SK-N-SH (cell line): ENCODE data around the gene TTC3. TPM values are rescaled to one million over a fixed set of nuclear protein-coding genes. Genes with fewer than 3 reads are reported as not detected.

Experiments used
- CTCF ChIA-PET: fragments of 300-600, 350-600 bp; formaldehyde crosslinking; extraction: SDS; loops from one replicate; lab custom pipeline; 2021; lab: Yijun Ruan, JAX
- POLR2A ChIA-PET: fragments of 350-600 bp; sonication (Branson Sonifier 250); formaldehyde crosslinking; extraction: SDS; loops from one replicate; lab custom pipeline; 2020; ENCODE audit warnings: antibody characterized with exemption, inconsistent platforms; lab: Yijun Ruan, JAX
- DNase-seq: peaks from one replicate; pipeline ENCODE4 v3.0.0; 2012
- H2AFZ ChIP-seq: fragments of 200-600 bp; sonication (generic); 2 replicates; pipeline ENCODE4 v1.8.1; 2016; ENCODE audit warnings: antibody characterized with exemption, mild to moderate bottlenecking, low read depth
- H3F3A ChIP-seq: fragments of 200-600 bp; sonication (generic); replicated peaks from 2 replicates; pipeline ENCODE3; 2016; ENCODE audit warnings: antibody characterized with exemption, mild to moderate bottlenecking; ENCODE audit not compliant: insufficient read depth
- H3K27ac ChIP-seq, 2 experiments: fragments of 200-500 bp in 1 of 2; fragments of 200-600 bp in 1 of 2; sonication (Bioruptor generic) in 1 of 2; sonication (generic), shearing (Covaris generic) in 1 of 2; 2 replicates each; pipeline versions ENCODE4 v1.5.1 to v1.6.1; 2014 to 2016; ENCODE audit warnings: low read depth in 2 of 2, inconsistent platforms in 1 of 2, low read length in 1 of 2, mild to moderate bottlenecking in 1 of 2, mixed read lengths in 1 of 2
- H3K27me3 ChIP-seq: fragments of 200-600 bp; sonication (generic), shearing (Covaris generic); 2 replicates; pipeline ENCODE4 v1.6.1; 2016; ENCODE audit warnings: mixed run types; ENCODE audit not compliant: insufficient read depth
- H3K36me3 ChIP-seq, 2 experiments: fragments of 200-500 bp in 1 of 2; fragments of 200-600 bp in 1 of 2; sonication (Bioruptor generic) in 1 of 2; sonication (generic) in 1 of 2; replicated peaks in 1 of 2; 2 replicates each; pipeline versions ENCODE3 to v1.5.1; 2014 to 2016; ENCODE audit warnings: low read length in 1 of 2, mild to moderate bottlenecking in 1 of 2; ENCODE audit not compliant: insufficient read depth in 2 of 2, control insufficient read depth in 1 of 2
- H3K4me1 ChIP-seq, 2 experiments: fragments of 200-500 bp in 1 of 2; fragments of 200-600 bp in 1 of 2; sonication (Bioruptor generic) in 1 of 2; sonication (generic), shearing (Covaris generic) in 1 of 2; 2 replicates each; pipeline versions ENCODE4 v1.5.1 to v1.6.1; 2014 to 2016; ENCODE audit warnings: low read depth in 1 of 2, low read length in 1 of 2, mixed run types in 1 of 2; ENCODE audit not compliant: insufficient read depth in 2 of 2, control insufficient read depth in 1 of 2
- H3K4me2 ChIP-seq: fragments of 200-600 bp; sonication (generic), shearing (Covaris generic); 2 replicates; pipeline ENCODE4 v1.6.1; 2017; ENCODE audit warnings: mixed run types
- H3K4me3 ChIP-seq, 2 experiments: fragments of 200-500 bp in 1 of 2; fragments of 200-600 bp in 1 of 2; sonication (Bioruptor generic) in 1 of 2; sonication (generic), shearing (Covaris generic) in 1 of 2; 2 replicates each; pipeline versions ENCODE4 v1.5.1 to v1.8.1; 2014 to 2016; ENCODE audit warnings: low read depth in 2 of 2, inconsistent platforms in 1 of 2, low read length in 1 of 2, mild to moderate bottlenecking in 1 of 2, mixed read lengths in 1 of 2, moderate library complexity in 1 of 2
- H3K79me2 ChIP-seq: fragments of 200-600 bp; sonication (generic); 2 replicates; pipeline ENCODE4 v1.8.1; 2017; ENCODE audit warnings: mild to moderate bottlenecking; ENCODE audit not compliant: insufficient read depth
- H3K9ac ChIP-seq: fragments of 200-600 bp; sonication (generic); 2 replicates; pipeline ENCODE4 v1.6.1; 2017; ENCODE audit warnings: mixed run types
- H3K9me2 ChIP-seq: fragments of 200-600 bp; sonication (generic); 2 replicates; pipeline ENCODE4 v1.6.1; 2017; ENCODE audit warnings: mixed run types
- H3K9me3 ChIP-seq: fragments of 200-600 bp; sonication (generic); 2 replicates; pipeline ENCODE4 v1.6.1; 2017; ENCODE audit warnings: mixed run types, mild to moderate bottlenecking, moderate library complexity
- H4K20me1 ChIP-seq: fragments of 200-600 bp; sonication (generic); 2 replicates; pipeline ENCODE4 v1.6.1; 2017; ENCODE audit warnings: mild to moderate bottlenecking, mixed run types; ENCODE audit not compliant: insufficient read depth
- FOXJ3 ChIP-seq: sonication (generic); formaldehyde crosslinking; IDR thresholded peaks from 2 replicates; pipeline ENCODE4 v1.5.1; 2020; ENCODE audit warnings: mild to moderate bottlenecking, missing genetic modification reagents
- GABPA ChIP-seq: IDR thresholded peaks from 2 replicates; pipeline ENCODE4 v1.4.0; 2012; ENCODE audit warnings: low read depth, mild to moderate bottlenecking
- GATA2 ChIP-seq: sonication (generic); formaldehyde crosslinking; IDR thresholded peaks from 2 replicates; pipeline ENCODE4 v1.5.0; 2020; ENCODE audit warnings: mild to moderate bottlenecking, missing genetic modification reagents
- JUND ChIP-seq: IDR thresholded peaks from 2 replicates; pipeline ENCODE4 v1.4.0; 2012
- MXI1 ChIP-seq: IDR thresholded peaks from 2 replicates; pipeline ENCODE4 v1.6.1; 2012; ENCODE audit warnings: mild to moderate bottlenecking, low read depth, low read length, improper control_type of control experiment
- NFIC ChIP-seq: IDR thresholded peaks from 2 replicates; pipeline ENCODE4 v1.4.0; 2012; ENCODE audit warnings: borderline replicate concordance
- NRF1 ChIP-seq: IDR thresholded peaks from 2 replicates; pipeline ENCODE4 v1.6.1; 2012; ENCODE audit warnings: low read depth, mild to moderate bottlenecking, low read length
- POLR2AphosphoS5 ChIP-seq: IDR thresholded peaks from 2 replicates; pipeline ENCODE4 v1.6.1; 2012; ENCODE audit warnings: low read depth, low read length
- RAD21 ChIP-seq: IDR thresholded peaks from 2 replicates; pipeline ENCODE4 v1.6.1; 2012; ENCODE audit warnings: mild to moderate bottlenecking, low read length
- RCOR1 ChIP-seq: fragments of 150-350 bp; IDR thresholded peaks from 2 replicates; pipeline ENCODE4 v1.6.1; 2017; ENCODE audit warnings: antibody characterized with exemption, low read length
- RFX5 ChIP-seq: IDR thresholded peaks from 2 replicates; pipeline ENCODE4 v1.6.1; 2012; ENCODE audit warnings: mild to moderate bottlenecking, improper control_type of control experiment, low read length
- RXRA ChIP-seq: IDR thresholded peaks from 2 replicates; pipeline ENCODE4 v1.4.0; 2012; ENCODE audit warnings: low read depth, mild to moderate bottlenecking, borderline replicate concordance
- SIN3A ChIP-seq: IDR thresholded peaks from 2 replicates; pipeline ENCODE4 v1.6.1; 2012; ENCODE audit warnings: low read depth, mild to moderate bottlenecking, low read length, moderate library complexity, borderline replicate concordance
- SMC3 ChIP-seq: IDR thresholded peaks from 2 replicates; pipeline ENCODE4 v1.6.1; 2012; ENCODE audit warnings: low read depth, low read length, improper control_type of control experiment
- TAF1 ChIP-seq: IDR thresholded peaks from 2 replicates; pipeline ENCODE4 v1.6.1; 2012; ENCODE audit warnings: low read depth, mild to moderate bottlenecking, low read length, moderate library complexity, borderline replicate concordance
- TCF12 ChIP-seq: IDR thresholded peaks from 2 replicates; pipeline ENCODE4 v1.4.0; 2012
- YY1 ChIP-seq: IDR thresholded peaks from 2 replicates; pipeline ENCODE4 v1.4.0; 2012; ENCODE audit warnings: low read depth, mild to moderate bottlenecking
- WGBS: methylation state at CpG from one replicate; pipeline ENCODE4 v1.1.6; 2017; ENCODE audit warnings: low lambda C conversion rate; 5-methylcytosine and 5-hydroxymethylcytosine counted together
- polyA plus RNA-seq, 3 experiments: library from polyadenylated mRNA; depleted of rRNA; stranded (reverse); fragments of >200 nt; gene quantifications; 2 replicates each; pipeline ENCODE4 v1.2.3, GENCODE V29; 2012
- TF ChIP-seq, protein P1 (sequence below): IDR thresholded peaks from 2 replicates; pipeline ENCODE4 v1.4.0; 2012; ENCODE audit warnings: low read depth, borderline replicate concordance
- TF ChIP-seq, protein P2 (sequence below): IDR thresholded peaks from 2 replicates; pipeline ENCODE4 v1.4.0; 2012; ENCODE audit warnings: low read depth, borderline replicate concordance

Gene TTC3
- polyA plus RNA-seq, 1 of the 3 experiments (the other 2 are of a cell fraction): 35.7 TPM

DNA sequence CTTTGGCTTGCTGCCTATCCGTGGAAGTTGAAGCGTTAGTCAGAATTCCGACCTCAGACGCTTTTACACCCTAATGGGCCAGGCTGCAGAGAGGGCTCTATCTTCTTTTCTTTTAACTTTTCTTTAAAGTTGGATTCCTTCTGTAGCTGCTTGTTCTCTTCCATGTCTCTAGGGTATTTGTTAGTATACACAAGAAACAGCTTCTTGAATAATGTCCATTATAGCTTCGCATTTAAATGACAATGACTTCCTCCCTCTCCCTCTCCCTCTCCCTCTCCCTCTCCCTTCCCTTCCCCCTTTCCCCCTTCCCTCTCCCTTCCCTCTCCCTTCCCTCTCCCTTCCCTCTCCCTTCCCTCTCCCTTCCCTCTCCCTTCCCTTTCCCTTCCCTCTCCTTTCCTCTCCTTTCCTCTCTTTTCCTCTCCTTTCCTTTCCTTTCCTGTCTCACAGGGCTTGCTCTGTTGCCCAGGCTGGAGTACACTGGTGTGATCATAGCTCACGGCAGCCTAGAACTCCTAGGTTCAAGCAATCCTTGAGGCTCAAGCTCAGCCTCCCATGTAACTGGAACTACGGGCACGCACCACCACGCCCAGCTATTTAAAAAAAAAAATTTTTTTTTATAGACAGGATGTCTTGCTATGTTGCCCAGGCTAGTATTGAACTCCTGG lies 33.5 kb upstream of the TTC3 start:
- ChIA-PET CTCF (interaction anchor here (0.7 to 2.1 kb wide), 5 partner anchors 9 to 63 kb away, joined by 3 to 7 read pairs (median 6); no protein-coding TSS in a partner anchor), POLR2A (no interaction called here)
- 83% methylated on average over 9 of the region's 9 CpGs for WGBS

DNA sequence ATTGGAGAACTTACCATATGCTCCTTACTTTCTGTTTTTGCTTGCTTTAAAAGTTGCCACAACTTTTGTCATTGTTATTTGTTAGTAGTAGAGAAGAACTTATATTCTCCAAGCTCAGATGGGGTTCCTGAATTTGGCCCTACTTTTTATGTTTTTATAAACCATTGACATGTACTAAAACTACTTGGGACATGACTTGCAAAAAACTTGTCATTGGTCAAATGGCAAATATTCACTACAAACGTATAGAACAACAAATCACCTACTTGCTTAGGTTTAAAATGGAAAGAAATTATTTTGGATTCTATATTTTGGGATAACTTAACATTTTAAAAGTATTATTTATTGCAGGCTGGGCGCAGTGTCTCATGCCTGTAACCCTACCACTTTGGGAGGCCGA lies 32.8 kb upstream of the TTC3 start:
- CTCF ChIA-PET: interaction anchor here (1.5 to 2.1 kb wide), 2 partner anchors 30 to 63 kb away, joined by 6 to 7 read pairs; no protein-coding TSS in a partner anchor
- WGBS: 81% methylated on average over 3 of the region's 3 CpGs
- TF ChIP-seq GATA2 (CRISPR knock-in tag) (no peak), SMC3 (no peak), TAF1 (no peak), SIN3A (no peak), RAD21 (no peak), RCOR1 (no peak), NRF1 (no peak), TCF12 (no peak), POLR2AphosphoS5 (no peak), RFX5 (no peak), MXI1 (no peak), RXRA (no peak), JUND (no peak), FOXJ3 (CRISPR knock-in tag) (no peak), YY1 (no peak), NFIC (no peak), GABPA (no peak)
- TF ChIP-seq, protein P1, sequence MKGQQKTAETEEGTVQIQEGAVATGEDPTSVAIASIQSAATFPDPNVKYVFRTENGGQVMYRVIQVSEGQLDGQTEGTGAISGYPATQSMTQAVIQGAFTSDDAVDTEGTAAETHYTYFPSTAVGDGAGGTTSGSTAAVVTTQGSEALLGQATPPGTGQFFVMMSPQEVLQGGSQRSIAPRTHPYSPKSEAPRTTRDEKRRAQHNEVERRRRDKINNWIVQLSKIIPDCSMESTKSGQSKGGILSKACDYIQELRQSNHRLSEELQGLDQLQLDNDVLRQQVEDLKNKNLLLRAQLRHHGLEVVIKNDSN: no peak
- TF ChIP-seq, protein P2, sequence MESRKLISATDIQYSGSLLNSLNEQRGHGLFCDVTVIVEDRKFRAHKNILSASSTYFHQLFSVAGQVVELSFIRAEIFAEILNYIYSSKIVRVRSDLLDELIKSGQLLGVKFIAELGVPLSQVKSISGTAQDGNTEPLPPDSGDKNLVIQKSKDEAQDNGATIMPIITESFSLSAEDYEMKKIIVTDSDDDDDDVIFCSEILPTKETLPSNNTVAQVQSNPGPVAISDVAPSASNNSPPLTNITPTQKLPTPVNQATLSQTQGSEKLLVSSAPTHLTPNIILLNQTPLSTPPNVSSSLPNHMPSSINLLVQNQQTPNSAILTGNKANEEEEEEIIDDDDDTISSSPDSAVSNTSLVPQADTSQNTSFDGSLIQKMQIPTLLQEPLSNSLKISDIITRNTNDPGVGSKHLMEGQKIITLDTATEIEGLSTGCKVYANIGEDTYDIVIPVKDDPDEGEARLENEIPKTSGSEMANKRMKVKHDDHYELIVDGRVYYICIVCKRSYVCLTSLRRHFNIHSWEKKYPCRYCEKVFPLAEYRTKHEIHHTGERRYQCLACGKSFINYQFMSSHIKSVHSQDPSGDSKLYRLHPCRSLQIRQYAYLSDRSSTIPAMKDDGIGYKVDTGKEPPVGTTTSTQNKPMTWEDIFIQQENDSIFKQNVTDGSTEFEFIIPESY: no peak

More for the DNA sequence above, 33.5 kb upstream of the TTC3 start:
- no peak overlapping the region for H3K9ac ChIP-seq
- H3K4me2 ChIP-seq: no peak overlapping the region
- H3K4me1 ChIP-seq: no peaks in the 10 kb centered on the region; a peak in 1 of 4 replicates
- TF ChIP-seq RFX5: no peak
- TF ChIP-seq SIN3A: no peak
- H3K27me3 ChIP-seq: no peaks in the 10 kb centered on the region
- no peak overlapping the region for H2AFZ ChIP-seq
- H4K20me1 ChIP-seq: no peaks in the 10 kb centered on the region
- DNase-seq: no peak
- H3K36me3 ChIP-seq: no peaks in the 10 kb centered on the region
- H3K9me2 ChIP-seq: no peaks in the 10 kb centered on the region
- H3K4me3 ChIP-seq: no peak overlapping the region
- H3K27ac ChIP-seq: no peak overlapping the region
- no peaks in the 10 kb centered on the region for H3F3A ChIP-seq
- H3K79me2 ChIP-seq: no peaks in the 10 kb centered on the region
- no peaks in the 10 kb centered on the region for H3K9me3 ChIP-seq

More for the DNA sequence above, 32.8 kb upstream of the TTC3 start:
- Histone ChIP-seq H3K4me3 (no peak overlapping the region), H3K79me2 (no peaks in the 10 kb centered on the region), H3K27ac (no peak overlapping the region), H3F3A (no peaks in the 10 kb centered on the region), H3K4me1 (no peaks in the 10 kb centered on the region; a peak in 1 of 4 replicates), H4K20me1 (no peaks in the 10 kb centered on the region), H3K9me3 (no peaks in the 10 kb centered on the region), H2AFZ (no peak overlapping the region), H3K9me2 (no peaks in the 10 kb centered on the region), H3K9ac (no peak overlapping the region), H3K36me3 (no peaks in the 10 kb centered on the region), H3K4me2 (no peak overlapping the region), H3K27me3 (no peaks in the 10 kb centered on the region)
- DNase-seq: no peak
- POLR2A ChIA-PET: no interaction called here
